GM19025 (cell line): ENCODE results near the gene NCOA3.

ENCODE experiments used
- ATAC-seq: cut with Tn5 transposase; IDR thresholded peaks from one replicate; pipeline ENCODE4 v1.9.1; 2021; ENCODE audit warnings: mild to moderate bottlenecking, low read depth, moderate library complexity; ENCODE audit not compliant: unreplicated experiment

NCOA3 gene

DNA sequence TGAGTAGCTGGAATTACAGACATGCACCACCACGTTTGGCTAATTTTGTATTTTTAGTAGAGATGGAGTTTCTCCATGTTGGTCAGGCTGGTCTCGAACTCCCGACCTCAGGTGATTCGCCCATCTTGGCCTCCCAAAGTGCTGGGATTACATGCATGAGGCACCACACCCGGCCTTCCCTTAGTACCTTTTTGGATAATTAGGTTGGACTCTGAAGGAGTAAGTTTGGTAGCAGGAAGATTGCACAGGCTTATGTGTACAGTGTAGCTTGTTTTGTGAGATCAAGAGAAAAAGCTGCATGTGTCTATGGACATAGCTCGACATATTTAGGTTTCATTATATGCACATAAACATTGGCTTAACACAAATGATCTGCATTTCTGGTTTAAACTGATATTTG lies 116.8 kb downstream of the NCOA3 start:
- ATAC-seq, result no peak

- no peak for ATAC-seq
Observed at GRCh38 chr20:47620808-47621805, 119.4 kb downstream of the NCOA3 start.

- ATAC-seq, result no peak
Observed at GRCh38 chr20:47622118-47622665, 120.5 kb downstream of the NCOA3 start.

DNA sequence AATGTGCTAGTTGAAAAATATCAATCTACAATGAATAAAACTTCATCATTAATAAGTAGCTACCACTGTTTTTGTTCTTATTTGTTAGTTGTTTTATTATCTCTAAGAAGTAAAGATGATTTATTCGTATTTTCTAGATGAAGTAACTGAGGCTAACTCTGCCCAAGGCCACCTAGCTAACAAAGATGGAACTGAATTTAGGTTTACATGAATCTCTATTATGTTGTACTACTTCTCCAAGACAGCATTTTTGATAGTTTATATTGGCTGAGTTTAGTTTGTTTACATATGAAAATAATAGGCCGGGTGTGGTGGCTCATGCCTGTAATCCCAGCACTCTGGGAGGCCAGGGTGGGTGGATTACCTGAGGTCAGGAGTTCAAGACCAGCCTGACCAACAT lies 121.5 kb downstream of the NCOA3 start:
- ATAC-seq, result no peak

DNA sequence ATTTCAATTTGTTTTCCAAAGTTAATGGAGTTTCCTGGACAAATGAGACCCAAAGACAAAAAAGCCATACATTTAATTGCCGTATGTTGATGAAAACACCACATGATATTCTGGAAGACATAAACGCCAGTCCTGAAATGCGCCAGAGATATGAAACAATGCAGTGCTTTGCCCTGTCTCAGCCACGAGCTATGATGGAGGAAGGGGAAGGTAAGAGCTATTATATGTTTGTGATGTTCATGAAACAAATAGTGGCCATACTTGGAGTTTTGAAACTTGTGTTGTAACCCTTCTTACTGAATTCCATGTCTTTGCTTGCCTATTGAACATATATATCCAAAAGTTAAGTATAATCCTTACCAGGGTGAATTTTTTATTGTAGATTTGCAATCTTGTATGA lies 125.9 kb downstream of the NCOA3 start:
- ATAC-seq, result no peak

GRCh38 chr20:47629907-47630306 lies 128.2 kb downstream of the NCOA3 start:
- ATAC-seq, result no peak

DNA sequence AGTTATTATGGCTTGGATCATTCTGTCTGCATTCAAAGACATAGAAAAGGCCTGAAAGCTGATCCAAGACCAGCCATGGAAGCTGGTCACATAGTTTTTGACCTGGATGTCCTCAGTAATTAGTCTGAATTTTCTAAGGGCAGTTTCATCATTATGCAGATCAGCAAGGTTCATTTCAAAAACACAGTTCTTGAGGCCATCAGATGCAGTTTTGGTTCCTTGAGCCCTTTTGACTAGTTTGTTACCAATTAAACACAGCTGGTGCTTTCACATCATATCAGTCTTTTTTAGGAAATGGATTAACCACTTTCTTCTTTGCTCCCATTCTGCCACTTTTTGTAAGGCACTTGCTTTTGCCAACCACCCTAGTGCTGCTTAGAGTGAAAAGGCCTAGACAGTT lies 129.4 kb downstream of the NCOA3 start:
- no peak for ATAC-seq

GRCh38 chr20:47635256-47635655 lies 133.6 kb downstream of the NCOA3 start:
- no peak for ATAC-seq

DNA sequence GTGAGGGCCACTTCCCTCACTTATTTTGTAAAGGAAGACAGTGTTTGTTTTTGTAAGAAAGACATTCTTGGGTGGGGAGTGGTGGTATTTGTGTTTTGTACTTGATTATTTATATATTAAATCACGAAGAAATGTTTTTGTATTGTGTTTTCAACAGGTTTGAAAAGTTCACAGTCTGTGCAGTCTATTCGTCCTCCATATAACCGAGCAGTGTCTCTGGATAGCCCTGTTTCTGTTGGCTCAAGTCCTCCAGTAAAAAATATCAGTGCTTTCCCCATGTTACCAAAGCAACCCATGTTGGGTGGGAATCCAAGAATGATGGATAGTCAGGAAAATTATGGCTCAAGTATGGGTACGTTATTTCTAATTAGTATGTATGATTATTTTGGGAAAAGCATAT lies 137.2 kb downstream of the NCOA3 start:
- no peak for ATAC-seq

DNA sequence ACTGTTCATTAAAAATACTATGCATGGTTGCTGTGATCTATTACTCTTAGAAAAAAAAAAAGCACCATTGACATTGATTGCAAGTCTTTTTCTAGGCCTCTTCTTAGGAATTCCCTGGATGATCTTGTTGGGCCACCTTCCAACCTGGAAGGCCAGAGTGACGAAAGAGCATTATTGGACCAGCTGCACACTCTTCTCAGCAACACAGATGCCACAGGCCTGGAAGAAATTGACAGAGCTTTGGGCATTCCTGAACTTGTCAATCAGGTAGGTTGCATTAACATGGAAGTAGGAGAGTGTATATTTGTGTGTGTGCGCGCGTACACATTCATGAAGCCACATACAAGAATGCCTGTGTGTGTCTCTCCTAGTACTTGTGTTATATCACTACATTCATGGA lies 140.4 kb downstream of the NCOA3 start:
- no peak for ATAC-seq

DNA sequence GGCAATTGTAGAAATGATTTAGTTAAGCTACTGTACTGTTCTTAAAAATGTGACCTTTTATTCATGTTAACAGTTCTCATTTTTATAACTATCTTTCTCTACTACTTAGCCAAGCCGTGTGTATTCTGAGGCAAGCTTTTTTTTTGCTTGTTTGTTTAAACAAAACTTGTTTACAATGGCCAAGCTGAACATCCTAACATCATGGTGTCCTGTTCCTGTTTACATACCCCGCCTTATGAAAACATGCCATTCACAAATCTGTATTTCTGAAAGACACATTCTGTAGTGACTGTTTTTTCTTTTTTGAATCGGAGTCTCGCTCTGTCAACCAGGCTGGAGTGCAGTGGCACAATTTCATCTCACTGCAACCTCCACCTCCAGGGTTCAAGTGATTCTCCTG lies 140.9 kb downstream of the NCOA3 start:
- no peak for ATAC-seq

DNA sequence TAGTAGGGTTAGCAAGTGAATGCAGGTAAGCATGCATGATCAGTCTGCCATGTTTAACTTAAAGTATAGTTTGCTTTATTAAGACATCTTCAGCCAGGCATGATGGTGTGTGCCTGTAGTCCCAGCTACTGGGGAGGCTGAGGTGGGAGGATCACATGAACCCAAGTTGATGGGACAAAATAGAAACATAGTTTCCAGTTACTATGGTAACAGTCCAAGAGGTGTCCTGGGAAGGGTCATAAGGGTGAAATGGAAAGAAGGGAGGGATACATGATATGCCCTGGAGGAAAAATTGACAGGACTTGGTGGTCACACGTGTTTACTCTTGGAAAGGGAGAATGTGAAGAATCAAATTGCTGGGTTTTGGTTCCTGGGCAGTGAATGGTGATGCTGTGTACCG lies 143.9 kb downstream of the NCOA3 start:
- ATAC-seq, result no peak

DNA sequence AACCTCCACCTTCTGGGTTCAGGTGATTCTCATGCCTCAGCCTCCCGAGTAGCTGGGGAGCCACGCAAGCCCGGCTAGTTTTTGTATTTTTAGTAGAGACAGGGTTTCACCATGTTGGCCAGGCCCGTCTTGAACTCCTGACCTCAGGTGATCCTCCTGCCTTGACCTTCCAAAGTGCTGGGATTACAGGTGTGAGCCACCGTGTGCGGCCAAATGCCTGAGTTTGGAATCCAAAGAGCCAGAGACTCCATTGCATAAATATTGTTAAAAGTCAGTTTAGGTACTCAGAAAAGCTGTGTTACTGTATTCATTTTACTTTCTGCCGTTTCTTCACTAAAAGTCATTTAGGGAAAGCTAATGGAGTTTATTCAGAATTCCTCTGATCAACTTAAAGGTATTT lies 146.3 kb downstream of the NCOA3 start:
- no peak for ATAC-seq

GRCh38 chr20:47648943-47649342 lies 147.3 kb downstream of the NCOA3 start:
- no peak for ATAC-seq

GRCh38 chr20:47652301-47652700 lies 150.6 kb downstream of the NCOA3 start:
- ATAC-seq, result no peak

DNA sequence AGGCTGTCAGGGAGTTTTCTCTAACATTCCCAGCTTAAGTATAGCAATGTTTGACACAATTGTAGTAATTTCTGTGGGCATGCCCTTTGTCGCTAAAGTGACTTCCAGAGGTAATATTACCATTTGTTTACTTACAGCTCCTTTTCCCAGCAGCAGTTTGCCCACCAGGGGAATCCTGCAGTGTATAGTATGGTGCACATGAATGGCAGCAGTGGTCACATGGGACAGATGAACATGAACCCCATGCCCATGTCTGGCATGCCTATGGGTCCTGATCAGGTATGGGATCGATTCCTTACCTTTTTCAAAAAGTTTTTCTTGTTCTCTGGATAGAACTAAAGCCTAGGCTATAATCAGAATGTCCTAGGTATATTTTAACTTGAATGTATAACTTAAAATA lies 151.1 kb downstream of the NCOA3 start:
- no peak for ATAC-seq

DNA sequence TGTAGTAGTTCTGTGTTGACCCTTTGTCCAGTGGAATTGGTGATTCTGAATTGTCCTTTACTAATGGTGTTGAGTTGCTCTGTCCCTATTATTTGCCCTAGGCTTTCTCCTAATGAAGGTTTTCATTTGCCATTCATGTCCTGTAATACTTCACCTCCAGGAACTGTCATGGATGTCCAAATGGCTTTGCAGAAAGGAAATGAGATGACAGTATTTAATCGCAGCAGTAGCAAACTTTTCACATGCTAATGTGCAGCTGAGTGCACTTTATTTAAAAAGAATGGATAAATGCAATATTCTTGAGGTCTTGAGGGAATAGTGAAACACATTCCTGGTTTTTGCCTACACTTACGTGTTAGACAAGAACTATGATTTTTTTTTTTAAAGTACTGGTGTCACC lies 152.2 kb downstream of the NCOA3 start:
- ATAC-seq, result no peak

DNA sequence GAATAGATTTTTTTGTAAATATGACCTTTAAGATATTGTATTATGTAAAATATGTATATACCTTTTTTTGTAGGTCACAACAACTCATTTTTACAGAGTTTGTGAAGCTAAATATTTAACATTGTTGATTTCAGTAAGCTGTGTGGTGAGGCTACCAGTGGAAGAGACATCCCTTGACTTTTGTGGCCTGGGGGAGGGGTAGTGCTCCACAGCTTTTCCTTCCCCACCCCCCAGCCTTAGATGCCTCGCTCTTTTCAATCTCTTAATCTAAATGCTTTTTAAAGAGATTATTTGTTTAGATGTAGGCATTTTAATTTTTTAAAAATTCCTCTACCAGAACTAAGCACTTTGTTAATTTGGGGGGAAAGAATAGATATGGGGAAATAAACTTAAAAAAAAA lies 152.7 kb downstream of the NCOA3 start:
- no peak for ATAC-seq

DNA sequence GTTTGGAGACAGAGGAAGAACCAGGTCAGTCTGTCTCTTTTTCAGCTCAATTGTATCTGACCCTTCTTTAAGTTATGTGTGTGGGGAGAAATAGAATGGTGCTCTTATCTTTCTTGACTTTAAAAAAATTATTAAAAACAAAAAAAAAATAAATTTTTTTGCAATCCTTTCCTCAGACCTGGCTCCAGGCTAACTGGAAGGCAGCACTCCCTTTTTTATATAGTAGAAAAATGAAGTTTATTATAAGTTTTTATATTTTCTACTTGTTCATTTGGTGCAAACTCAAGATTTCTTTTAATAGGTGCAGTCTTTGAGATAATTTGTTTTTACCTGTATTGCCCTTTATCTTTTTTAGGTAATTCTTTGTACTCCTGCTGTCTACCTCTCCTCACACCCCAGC lies 153.9 kb downstream of the NCOA3 start:
- ATAC-seq, result no peak

DNA sequence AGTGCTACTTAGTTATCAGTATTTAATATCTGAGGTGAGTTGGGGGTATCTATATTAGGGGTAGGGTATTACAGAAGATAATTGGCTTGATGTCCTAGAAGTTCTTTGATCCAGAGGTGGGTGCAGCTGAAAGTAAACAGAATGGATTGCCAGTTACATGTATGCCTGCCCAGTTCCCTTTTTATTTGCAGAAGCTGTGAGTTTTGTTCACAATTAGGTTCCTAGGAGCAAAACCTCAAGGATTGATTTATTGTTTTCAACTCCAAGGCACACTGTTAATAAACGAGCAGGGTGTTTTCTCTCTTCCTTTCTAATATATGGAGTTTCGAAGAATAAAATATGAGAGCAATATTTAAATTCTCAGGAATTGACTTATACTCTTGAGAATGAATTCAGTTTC lies 154.6 kb downstream of the NCOA3 start:
- ATAC-seq, result no peak

DNA sequence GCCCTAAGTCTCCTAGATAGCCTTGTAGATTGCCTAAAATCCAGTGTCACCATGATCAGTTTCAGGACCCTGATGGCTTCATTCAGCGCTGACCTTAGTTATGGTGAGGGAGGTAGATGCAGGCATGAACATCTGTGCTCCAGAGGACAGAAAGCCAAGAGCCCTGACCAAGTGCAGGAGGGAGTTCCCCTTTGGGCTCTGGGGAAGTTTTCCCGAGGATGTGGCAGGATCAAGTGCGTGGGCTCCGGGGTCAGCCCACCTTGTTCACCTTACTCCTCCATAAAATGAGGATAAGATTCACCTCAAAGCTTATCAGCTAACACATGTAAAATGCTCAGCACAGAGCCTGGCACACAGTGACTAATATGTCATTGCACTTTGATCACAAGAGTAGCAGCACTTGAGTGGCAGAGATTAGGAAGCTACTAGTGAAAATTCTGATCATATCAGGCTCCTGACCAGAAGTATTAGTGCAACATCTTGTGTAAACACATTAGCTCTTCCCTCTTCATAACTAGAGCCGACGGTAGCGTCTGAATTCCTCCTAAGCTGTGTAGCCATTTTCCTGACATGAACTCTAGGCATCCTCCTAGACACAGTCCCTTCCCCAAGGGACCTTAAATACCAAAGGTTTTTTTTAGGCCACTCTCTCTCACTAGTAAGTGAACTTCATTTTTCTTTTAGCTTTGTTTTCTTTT lies 158.4 kb downstream of the NCOA3 start:
- ATAC-seq, result no peak

- ATAC-seq, result no peak
Observed at GRCh38 chr20:47660602-47660905, 158.9 kb downstream of the NCOA3 start.
